Activated T-cell treated with anti-CD3 and anti-CD28 coated beads for 24 hours (primary cell): ENCODE data around the gene KRTAP12-2.

Experiments
- DNase-seq: peaks from one replicate; pipeline ENCODE4 v3.0.0-alpha.2; 2020; ENCODE audit warnings: low read depth

Gene KRTAP12-2

GRCh38 chr21:44626673-44627143 is 40.0 kb downstream of the KRTAP12-2 start, which contains the start of gene KRTAP10-9:
TSS of gene KRTAP10-9 (plus strand) at chr21:44627093. CDS start at chr21:44627172, 79 bp downstream.
- DNase-seq, result no peak

- DNase-seq, result no peak
These were observed 40.5 kb downstream of the KRTAP12-2 start for GRCh38 chr21:44626262-44626661.

GRCh38 chr21:44625756-44626155 is 41.0 kb downstream of the KRTAP12-2 start:
- no peak for DNase-seq

- DNase-seq, result no peak
These were observed 43.2 kb downstream of the KRTAP12-2 start for GRCh38 chr21:44623575-44623974.

- no peak for DNase-seq
These were observed 46.8 kb downstream of the KRTAP12-2 start for GRCh38 chr21:44619886-44620285.

GRCh38 chr21:44618909-44619308 is 47.8 kb downstream of the KRTAP12-2 start:
- DNase-seq, result peak; percentile 49

GRCh38 chr21:44618504-44618903 is 48.2 kb downstream of the KRTAP12-2 start:
- DNase-seq, result no peak

- no peak for DNase-seq
These were observed 49.6 kb downstream of the KRTAP12-2 start for GRCh38 chr21:44617071-44617501.

GRCh38 chr21:44616591-44616926 is 50.2 kb downstream of the KRTAP12-2 start:
- no peak for DNase-seq
